MM.1S (cell line): ENCODE measurements around the gene KCNMB2.

Experiments
- DNase-seq: peaks from one replicate; pipeline ENCODE4 v3.0.0-alpha.2; 2015
- H2AFZ ChIP-seq: fragments of 300-600 bp; sonication (generic); 2 replicates; pipeline ENCODE4 v1.6.0; 2016; ENCODE audit warnings: antibody characterized with exemption, low read length
- H3F3A ChIP-seq: fragments of 300-600 bp; sonication (generic); 2 replicates; pipeline ENCODE4 v1.6.1; 2016; ENCODE audit warnings: mild to moderate bottlenecking, antibody characterized with exemption, low read length, moderate library complexity, mixed read lengths; ENCODE audit not compliant: insufficient read depth
- H3K27ac ChIP-seq: fragments of 300-600 bp; sonication (generic); 2 replicates; pipeline ENCODE4 v1.5.1; 2016; ENCODE audit warnings: mild to moderate bottlenecking, low read length
- H3K27me3 ChIP-seq: fragments of 300-600 bp; sonication (generic); replicated peaks from 2 replicates; pipeline ENCODE4 v1.6.0; 2016; ENCODE audit warnings: low read length; ENCODE audit not compliant: insufficient read depth
- H3K36me3 ChIP-seq: fragments of 300-600 bp; sonication (generic); replicated peaks from 2 replicates; pipeline ENCODE4 v1.6.1; 2016; ENCODE audit warnings: mild to moderate bottlenecking, low read length, mixed read lengths; ENCODE audit not compliant: insufficient read depth
- H3K4me1 ChIP-seq: fragments of 300-600 bp; sonication (generic); 2 replicates; pipeline ENCODE4 v1.6.1; 2016; ENCODE audit warnings: low read length, mixed read lengths
- H3K4me2 ChIP-seq: fragments of 300-600 bp; sonication (generic); 2 replicates; pipeline ENCODE4 v1.6.0; 2016; ENCODE audit warnings: low read depth, low read length
- H3K4me3 ChIP-seq: fragments of 300-600 bp; sonication (generic); 2 replicates; pipeline ENCODE4 v1.5.1; 2016; ENCODE audit warnings: low read length, mixed read lengths
- H3K79me2 ChIP-seq: fragments of 300-600 bp; sonication (generic); 2 replicates; pipeline ENCODE4 v1.6.1; 2016; ENCODE audit warnings: mixed run types, low read length, mixed read lengths
- H3K9ac ChIP-seq: fragments of 300-600 bp; sonication (generic); 2 replicates; pipeline ENCODE4 v1.6.1; 2016; ENCODE audit warnings: low read length, mixed read lengths
- H3K9me2 ChIP-seq: fragments of 300-600 bp; sonication (generic); replicated peaks from 2 replicates; pipeline ENCODE4 v1.6.1; 2016; ENCODE audit warnings: mild to moderate bottlenecking, low read length, mixed read lengths; ENCODE audit not compliant: insufficient read depth
- H3K9me3 ChIP-seq: fragments of 300-600 bp; sonication (generic); replicated peaks from 2 replicates; pipeline ENCODE4 v1.6.1; 2016; ENCODE audit warnings: mild to moderate bottlenecking, low read length, mixed read lengths; ENCODE audit not compliant: insufficient read depth
- H4K20me1 ChIP-seq: fragments of 300-600 bp; sonication (generic); 2 replicates; pipeline ENCODE4 v1.6.1; 2016; ENCODE audit warnings: mild to moderate bottlenecking, low read length, moderate library complexity, mixed read lengths; ENCODE audit not compliant: insufficient read depth
- CTCF ChIP-seq: fragments of 300-600 bp; sonication (generic); IDR thresholded peaks from 2 replicates; pipeline ENCODE4 v1.5.1; 2016; ENCODE audit warnings: antibody characterized with exemption, low read length, mixed read lengths
- EZH2 ChIP-seq: fragments of 300-600 bp; sonication (generic); optimal IDR thresholded peaks from 2 replicates; pipeline ENCODE3; 2017; ENCODE audit warnings: low read depth, mild to moderate bottlenecking, antibody characterized with exemption, low read length, mixed read lengths
- EZH2phosphoT487 ChIP-seq: fragments of 300-600 bp; sonication (generic); IDR thresholded peaks from 2 replicates; pipeline ENCODE4 v1.6.1; 2018; ENCODE audit warnings: antibody characterized with exemption, low read length

KCNMB2 gene

DNA sequence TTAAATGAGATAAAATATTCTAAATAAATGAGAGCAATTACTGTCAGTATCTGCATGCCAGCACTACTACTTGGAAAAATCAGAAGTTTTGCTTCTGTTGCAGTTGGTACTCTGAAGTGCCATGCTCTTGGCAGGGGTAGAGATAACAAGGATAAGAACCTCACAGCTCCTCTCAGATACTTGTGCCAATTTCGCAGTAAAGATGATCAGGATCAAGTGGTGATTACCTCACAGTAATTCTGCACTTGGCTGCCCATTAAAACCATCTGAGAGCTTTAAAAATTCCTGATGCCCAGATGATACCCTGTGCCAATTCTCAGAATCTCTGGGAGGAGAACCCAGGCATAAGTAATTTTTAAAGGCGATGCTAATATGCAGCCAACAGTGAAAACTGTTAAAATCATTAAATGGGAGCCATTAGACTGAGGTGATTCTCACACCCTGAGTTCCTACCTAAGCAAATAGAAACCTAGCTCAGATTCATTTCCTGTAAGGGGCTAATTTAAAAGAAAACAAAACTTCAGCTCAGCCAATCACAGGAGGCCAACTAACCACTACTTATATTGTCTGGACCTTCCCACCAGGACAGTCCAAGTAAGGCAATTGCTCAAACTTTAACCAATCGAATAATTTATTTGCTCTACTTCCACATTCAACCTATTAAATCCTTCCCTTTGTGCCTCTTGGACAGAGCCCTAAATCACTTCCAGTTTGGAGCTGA, 171.2 kb downstream of the KCNMB2 start:
- no peaks in the 10 kb centered on the region for H3K36me3 ChIP-seq
- no peaks in the 10 kb centered on the region for H3K79me2 ChIP-seq
- H3K4me2 ChIP-seq: peak overlapping the region; percentile 21; the same call in 1 of the 2 replicates
- DNase-seq: peak; percentile 75
- peak overlapping the region; percentile 5; the same call in 1 of the 2 replicates for H3K27ac ChIP-seq
- H3K9ac ChIP-seq: no peak overlapping the region
- H4K20me1 ChIP-seq: no peaks in the 10 kb centered on the region
- H2AFZ ChIP-seq: 0 out of 2 replicates have a peak overlapping the region, but pooled peaks have one; percentile 11
- no peaks in the 10 kb centered on the region for H3K27me3 ChIP-seq
- H3K4me1 ChIP-seq: peaks cover 48% of the 10 kb centered on the region
- TF ChIP-seq CTCF (no peak), EZH2 (no peak), EZH2phosphoT487 (no peak)
- H3K9me2 ChIP-seq: no peaks in the 10 kb centered on the region
- H3K9me3 ChIP-seq: no peaks in the 10 kb centered on the region
- no peak overlapping the region for H3K4me3 ChIP-seq
- H3F3A ChIP-seq: peaks cover 15% of the 10 kb centered on the region

DNA sequence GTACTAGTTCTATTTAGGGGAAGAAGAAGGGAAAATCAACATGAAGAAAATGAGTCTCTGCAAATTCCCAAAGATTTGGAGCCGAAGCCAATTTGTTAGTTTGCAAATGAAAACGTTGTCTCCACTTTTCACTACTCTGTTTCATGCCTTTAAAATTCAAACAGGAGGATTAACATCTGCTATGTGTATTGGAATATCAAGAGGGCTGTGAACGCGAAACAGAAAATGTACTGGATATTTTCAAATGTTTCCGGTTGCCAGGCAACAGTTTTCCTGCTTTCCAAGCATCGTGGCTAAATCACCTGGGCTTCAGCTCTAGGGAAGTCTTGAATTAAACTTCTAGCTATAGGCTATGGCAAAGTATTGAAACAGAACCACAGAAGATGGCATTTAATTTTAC, 172.8 kb downstream of the KCNMB2 start:
- Histone ChIP-seq H3K36me3 (no peaks in the 10 kb centered on the region), H4K20me1 (no peaks in the 10 kb centered on the region), H3K4me2 (no peak overlapping the region), H2AFZ (no peak overlapping the region), H3K4me3 (no peak overlapping the region), H3K27ac (no peak overlapping the region), H3K79me2 (no peaks in the 10 kb centered on the region), H3K27me3 (no peaks in the 10 kb centered on the region), H3F3A (peaks cover 15% of the 10 kb centered on the region), H3K9me2 (no peaks in the 10 kb centered on the region), H3K9ac (no peak overlapping the region), H3K9me3 (no peaks in the 10 kb centered on the region), H3K4me1 (peaks cover 49% of the 10 kb centered on the region)
- TF ChIP-seq EZH2phosphoT487: no peak
- TF ChIP-seq CTCF: no peak
- TF ChIP-seq EZH2: no peak
- DNase-seq: no peak

GRCh38 chr3:178711753-178712152, 175.5 kb downstream of the KCNMB2 start:
- Histone ChIP-seq H3K79me2 (no peaks in the 10 kb centered on the region), H3K27ac (no peak overlapping the region), H3K9ac (no peak overlapping the region), H3K4me3 (no peak overlapping the region), H3K36me3 (no peaks in the 10 kb centered on the region), H2AFZ (no peak overlapping the region), H3K4me1 (peaks cover 50% of the 10 kb centered on the region), H3K9me3 (no peaks in the 10 kb centered on the region), H3F3A (peaks cover 14% of the 10 kb centered on the region), H3K27me3 (no peaks in the 10 kb centered on the region), H3K9me2 (no peaks in the 10 kb centered on the region), H4K20me1 (no peaks in the 10 kb centered on the region), H3K4me2 (peak overlapping the region; percentile 31)
- peak; percentile 14 for DNase-seq
- TF ChIP-seq CTCF (no peak), EZH2phosphoT487 (no peak), EZH2 (no peak)
